ENCODE data around the gene ACR.
"Not testable (repeated sequence)": the region's sequence is repeated elsewhere in the genome, so short reads cannot be mapped to it uniquely, and the experiment has no call there.

The ACR gene

DNA sequence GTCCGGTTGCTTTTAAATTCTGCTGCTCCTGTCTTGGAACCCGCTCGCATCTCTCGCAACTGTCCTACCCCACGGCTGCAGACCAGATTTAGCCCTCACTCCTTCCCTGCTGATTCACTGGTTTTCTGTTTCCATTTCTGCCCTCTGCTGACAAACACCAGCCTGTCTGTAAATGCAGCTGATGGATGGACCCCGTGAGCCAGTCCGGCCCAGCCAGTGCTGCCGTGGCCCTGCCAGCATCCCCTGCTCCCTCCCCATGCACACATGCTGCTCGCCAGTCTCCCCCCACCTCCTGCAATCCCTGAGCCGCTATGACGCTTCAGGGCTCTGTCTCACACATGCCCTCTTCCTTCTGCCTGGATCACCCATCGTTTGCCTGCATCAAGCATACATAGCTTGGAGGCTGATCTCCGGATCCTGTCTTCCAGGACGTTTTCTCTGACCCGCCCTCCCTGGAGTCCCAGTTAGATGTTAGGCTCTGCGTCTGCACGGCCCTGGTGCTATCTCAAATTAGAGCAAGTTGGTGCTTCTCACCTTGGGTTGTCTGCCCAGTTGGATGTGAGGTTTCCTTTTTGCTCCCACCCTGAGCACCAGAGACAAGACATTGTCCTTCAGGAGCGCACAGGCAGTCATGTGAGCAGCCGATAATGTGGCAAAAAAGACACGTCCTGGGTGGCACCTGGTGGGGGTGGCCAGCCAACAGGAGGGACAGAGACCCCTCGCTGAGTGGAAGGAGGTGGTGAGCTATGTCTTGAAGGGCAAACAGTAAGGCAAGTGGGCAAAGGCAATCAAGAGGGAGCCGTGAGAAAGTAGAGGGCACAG, 4.3 kb upstream of the ACR start:
- peak; percentile 0 for DNase-seq

DNA sequence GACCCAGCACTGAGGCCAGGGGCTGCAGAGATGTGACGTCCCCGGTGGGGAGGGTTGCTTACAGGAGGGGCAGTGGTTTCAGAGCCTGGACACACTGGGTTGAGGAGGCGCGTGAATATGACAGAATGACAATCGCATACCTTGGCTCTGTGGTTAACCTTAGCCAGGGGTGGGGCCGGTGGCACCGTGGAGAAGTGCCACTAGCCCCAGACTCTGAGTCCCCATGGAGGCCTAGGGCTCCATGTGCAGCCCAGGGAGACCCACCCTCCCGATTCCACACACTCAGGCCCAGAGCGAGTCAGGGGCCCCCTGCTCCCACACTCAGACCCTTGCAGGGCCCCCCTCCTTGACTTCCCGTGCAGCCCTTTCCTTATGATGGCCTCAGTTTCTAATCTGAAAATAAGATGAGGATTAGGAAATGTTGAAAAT, 3.6 kb upstream of the ACR start:
- peak; percentile 0 for DNase-seq

DNA sequence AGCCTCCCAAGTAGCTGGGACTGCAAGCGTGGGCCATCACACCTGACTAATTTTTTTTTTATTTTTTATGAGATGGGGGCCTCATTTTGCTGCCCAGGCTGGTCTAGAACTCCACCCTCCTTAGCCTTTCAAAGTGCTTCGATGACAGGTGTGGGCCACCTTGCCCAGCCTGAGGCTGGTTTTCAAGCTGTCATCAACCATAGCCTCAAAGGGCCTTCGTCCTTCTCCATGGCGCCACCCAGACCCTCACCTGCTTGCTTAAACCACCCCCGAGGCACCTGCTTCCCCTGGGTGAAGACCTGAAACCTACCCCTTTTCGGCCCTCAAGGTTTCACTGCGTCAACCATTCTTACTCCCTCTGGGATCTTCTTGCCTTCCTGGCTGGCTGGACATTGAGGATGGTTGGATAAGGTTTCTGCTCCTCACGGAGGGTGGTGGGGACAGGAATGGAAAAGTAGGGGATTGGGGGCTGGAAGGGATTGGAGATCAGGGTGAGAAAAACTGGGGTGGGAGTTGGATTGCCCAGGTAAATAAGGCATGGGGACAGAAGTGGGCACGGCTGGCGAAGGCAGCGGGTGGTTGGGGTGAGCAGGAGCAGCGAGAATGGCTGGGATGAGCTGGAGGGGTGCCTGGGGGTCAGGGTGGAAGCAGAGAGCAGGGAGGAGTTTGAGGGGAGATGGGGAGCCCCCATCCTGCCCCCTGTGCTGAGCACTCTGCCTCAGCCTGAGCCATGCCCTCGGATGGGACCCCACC, 2.8 kb upstream of the ACR start:
- peak; percentile 0 for DNase-seq

DNA sequence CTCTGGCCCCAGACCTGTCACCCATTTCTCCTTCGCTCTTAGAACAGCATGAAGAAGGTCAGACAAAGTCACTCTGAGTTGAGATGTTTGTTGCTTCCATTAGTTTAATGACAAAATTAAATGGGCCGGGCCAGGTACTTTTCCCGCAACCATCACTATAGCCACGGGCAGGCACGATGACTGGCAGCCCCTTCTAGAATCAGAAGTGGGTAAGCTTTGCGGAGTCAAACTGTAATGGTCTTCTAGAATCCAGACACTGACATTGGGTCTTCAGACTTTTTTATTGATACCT, 2.3 kb upstream of the ACR start:
- DNase-seq, result no peak

DNA sequence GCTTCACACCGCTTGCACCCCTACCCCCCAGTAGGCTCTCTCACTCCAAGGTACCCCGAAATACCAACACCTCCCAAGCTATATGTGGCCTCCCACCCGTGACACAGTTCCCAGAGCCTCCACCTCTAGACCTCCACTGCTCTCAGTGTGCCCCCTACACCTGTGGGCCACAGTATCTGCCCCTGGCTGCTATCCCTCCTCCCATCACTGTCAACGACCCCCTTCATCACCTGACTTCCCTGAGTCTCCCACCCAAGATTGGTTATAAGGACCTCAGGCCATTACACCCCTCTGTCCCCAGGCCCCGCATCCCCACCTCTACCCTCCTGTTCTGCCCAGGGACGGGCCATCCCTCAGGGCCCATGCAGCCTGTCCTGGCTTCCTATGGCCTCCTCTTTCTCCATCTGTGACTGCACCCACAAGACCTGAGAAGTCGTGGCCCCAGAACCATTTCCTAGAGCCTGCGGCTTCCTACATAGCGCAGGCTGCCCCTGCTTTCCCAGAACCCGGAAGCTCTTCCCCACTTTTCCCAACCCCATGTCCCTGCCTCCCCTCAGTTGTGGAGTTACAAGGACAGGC, 734 bp downstream of the ACR start:
- DNase-seq, result no peak

DNA sequence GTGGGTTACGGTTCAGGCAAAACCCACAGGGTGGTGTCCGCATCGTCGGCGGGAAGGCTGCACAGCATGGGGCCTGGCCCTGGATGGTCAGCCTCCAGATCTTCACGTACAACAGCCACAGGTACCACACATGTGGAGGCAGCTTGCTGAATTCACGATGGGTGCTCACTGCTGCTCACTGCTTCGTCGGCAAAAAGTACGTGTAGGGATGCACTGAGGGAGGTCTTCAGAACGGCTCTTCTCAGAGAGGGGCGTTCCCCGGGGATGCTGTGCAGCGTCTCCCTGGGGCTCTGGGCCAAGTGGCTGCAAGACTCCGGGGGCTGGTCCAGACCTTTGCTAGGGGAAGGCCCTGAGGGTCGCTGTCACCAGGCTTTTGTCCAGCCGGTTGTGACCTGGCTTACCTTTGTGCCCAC, 1.3 kb downstream of the ACR start:
- DNase-seq, result no peak

DNA sequence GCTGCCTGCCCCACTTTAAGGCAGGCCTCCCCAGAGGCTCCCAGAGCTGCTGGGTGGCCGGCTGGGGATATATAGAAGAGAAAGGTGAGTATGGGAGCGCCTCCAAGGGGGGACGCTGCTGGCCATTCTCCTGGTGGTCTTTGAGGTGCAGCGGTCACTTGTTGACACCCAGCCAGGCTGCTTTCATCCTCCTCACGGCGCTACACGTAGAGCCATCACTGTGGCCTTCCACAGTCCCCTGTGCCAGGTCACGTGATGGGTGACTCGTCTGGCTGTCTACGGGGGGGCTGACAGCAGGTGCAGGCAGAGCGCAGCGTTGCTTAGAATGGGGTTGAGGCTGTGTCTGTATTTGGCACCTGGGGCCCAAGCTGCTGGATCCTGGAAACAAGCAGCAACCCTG, 1.9 kb downstream of the ACR start:
- DNase-seq, result no peak

DNA sequence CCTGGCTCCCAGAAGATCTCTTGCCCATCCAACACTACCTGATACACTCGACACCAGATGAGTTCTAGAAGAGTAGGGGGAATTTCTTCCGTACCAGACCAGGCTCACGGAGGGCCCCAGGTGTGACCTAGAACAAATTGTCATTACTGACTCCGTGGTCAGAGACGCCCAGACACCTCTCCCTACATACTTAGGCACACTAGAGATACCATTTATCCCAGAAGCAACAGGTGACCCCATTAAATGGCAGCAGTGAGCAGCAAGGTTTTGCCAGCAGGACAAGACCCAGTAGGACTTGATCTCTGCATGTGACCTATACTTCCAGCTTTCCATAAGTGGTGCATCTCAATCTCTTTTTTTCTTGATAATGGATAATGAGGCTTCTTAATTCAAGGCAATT, 2.7 kb downstream of the ACR start:
- DNase-seq, result not testable (repeated sequence)

DNA sequence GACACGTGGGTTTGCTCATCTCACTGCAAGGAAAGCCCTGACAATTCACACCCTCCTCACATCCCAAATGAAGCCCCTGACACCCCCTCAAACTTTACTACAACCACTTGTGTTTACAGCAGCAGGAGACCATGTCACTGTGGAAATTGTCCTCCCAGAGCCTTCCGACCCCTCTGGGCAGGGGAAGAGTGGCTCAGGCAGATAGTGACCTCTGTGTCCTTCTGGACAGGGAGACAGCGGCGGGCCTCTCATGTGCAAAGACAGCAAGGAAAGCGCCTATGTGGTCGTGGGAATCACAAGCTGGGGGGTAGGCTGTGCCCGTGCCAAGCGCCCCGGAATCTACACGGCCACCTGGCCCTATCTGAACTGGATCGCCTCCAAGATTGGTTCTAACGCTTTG, 6.4 kb downstream of the ACR start:
- not testable (repeated sequence) for DNase-seq

DNA sequence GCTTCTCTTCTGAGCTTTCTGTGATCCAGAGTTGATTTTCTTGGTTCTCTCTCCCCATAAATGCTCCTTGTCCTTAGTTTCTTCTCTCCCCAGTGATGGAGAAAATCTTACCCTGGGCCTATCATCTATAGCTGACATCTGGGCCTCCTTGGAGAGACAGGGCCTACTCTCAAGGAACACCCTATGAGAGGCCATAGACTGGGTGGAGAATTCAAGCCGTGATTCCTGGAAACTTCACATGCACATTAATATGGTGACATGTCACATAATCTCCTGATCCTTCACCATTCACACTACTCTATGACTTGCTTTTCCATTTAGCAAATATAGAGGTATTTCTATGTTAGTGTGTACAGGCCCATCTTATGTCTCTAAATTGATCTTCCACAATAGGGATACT, 9.5 kb downstream of the ACR start:
- DNase-seq, result not testable (repeated sequence)

DNA sequence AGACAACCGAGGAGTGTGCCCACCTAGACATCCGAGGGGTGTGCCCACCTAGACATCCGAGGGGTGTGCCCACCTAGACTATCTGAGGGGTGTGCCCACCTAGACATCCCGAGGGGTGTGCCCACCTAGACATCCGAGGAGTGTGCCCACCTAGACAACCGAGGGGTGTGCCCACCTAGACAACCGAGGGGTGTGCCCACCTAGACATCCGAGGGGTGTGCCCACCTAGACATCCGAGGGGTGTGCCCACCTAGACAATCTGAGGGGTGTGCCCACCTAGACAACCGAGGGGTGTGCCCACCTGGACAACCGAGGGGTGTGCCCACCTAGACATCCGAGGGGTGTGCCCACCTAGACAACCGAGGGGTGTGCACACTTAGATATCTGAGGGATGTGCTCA, 10.6 kb downstream of the ACR start:
- DNase-seq, result not testable (repeated sequence)

DNA sequence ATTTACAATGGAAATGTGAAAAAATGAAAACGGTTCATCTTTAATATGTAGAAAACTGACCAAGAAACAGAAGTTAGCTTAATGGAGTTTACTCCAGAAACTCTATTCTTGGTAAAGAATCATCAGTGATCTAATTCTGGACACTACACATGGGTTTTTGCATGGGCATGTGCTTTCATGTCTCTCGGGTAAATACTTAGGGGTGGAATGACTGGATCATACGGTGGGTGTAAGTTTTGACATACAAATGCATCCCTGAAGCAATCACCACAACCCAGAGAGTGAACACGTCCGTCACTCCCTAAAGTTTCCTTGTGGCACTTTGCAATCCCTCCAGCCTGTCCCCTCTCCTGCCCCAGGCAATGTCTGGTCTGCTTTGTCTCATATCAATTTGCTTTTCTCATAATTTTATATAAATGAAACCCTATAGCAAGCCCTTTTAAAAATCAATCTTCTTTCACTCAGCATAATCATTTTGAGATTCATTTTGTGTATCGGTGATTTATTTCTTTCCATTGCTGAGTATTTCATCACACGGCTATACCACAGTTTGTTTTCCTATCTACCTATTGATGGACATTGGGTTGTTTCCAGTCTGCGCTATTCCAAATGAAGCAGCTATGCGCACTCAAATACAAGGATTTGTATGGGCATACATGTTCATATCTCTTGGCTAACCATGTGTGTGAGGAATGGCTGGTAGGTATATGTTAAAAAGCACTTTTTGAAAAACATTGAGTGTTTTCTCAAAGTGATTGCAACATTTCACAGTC, 11.5 kb downstream of the ACR start:
- not testable (repeated sequence) for DNase-seq

DNA sequence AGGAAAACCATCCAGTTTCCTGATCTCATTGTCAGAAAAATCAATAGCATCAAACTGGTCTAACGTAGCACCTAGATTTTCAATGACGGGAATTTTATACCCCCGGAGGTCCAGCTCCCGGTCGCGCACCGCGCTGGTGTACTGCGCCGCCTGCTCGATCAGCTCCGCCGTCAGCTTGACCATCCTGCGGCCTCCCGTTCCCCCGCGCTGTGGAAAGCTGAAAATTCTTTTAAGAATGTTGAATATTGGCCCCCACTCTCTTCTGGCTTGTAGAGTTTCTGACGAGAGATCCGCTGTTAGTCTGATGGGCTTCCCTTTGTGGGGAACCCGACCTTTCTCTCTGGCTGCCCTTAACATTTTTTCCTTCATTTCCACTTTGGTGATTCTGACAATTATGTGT, 17.2 kb downstream of the ACR start:
- DNase-seq, result not testable (repeated sequence)

DNA sequence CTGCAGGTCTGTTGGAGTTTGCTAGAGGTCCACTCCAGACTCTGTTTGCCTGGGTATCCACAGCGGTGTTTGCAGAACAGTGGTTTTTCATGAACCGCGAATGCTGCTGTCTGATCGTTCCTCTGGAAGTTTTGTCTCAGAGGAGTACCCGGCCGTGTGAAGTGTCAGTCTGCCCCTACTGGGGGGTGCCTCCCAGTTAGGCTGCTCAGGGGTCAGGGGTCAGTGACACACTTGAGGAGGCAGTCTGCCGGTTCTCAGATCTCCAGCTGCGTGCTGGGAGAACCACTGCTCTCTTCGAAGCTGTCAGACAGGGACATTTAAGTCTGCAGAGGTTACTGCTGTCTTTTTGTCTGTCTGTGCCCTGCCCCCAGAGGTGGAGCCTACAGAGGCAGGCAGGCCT, 18.4 kb downstream of the ACR start:
- not testable (repeated sequence) for DNase-seq

DNA sequence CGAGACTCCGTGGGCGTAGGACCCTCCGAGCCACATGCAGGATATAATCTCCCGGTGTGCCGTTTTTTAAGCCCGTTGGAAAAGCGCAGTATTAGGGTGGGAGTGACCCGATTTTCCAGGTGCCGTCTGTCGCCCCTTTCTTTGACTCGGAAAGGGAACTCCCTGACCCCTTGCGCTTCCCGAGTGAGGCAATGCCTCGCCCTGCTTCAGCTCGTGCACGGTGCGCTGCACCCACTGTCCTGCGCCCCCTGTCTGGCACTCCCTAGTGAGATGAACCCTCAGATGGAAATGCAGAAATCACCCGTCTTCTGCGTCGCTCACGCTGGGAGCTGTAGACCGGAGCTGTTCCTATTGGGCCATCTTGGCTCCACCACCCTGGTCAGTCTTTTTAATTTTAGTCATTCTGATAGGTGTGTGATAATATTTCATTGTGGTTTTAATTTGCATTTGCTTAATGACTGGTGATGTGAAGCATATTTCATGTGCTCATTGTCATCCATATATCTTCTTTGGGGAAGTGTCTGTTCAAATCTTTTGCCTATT, 19.0 kb downstream of the ACR start:
- peak; percentile 66 for DNase-seq

DNA sequence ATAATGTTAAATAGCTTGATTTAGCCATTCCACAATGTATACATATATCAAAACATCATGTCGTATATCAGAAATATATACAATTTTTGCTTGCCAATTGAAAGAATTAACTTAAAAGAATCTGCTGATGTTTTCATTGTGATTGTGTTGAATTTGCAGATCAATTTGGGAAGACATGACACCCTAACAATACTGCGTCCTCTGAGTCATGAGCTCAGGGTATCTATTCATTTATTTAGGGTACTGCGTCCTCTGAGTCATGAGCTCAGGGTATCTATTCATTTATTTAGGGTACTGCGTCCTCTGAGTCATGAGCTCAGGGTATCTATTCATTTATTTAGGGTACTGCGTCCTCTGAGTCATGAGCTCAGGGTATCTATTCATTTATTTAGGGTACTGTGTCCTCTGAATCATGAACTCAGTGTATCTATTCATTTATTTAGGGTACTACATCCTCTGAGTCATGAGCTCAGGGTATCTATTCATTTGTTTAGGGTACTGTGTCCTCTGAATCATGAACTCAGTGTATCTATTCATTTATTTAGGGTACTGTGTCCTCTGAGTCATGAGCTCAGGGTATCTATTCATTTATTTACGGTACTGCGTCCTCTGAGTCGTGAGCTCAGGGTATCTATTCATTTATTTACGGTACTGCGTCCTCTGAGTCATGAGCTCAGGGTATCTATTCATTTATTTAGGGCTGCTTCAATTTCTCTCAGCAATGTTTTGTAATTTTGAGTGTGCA, 21.8 kb downstream of the ACR start:
- not testable (repeated sequence) for DNase-seq

DNA sequence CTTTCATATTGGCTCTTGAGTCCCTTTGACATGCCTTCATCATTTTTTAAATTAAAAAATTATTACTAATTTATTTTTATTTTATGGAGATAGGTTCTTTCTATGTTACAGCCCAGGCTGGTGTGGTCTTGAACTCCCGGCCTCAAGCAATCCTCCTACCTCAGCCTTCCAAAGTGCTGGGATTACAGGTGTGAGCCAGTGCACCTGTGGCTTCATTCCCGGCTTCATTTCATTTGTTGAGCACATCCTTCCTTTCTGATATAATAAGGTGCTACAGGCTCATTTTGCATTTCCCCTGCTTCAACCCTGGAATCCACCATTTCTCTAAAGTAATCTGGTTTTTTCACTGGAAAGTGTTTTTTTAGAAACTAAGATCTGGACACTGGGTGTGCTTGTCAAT, 23.8 kb downstream of the ACR start:
- not testable (repeated sequence) for DNase-seq

DNA sequence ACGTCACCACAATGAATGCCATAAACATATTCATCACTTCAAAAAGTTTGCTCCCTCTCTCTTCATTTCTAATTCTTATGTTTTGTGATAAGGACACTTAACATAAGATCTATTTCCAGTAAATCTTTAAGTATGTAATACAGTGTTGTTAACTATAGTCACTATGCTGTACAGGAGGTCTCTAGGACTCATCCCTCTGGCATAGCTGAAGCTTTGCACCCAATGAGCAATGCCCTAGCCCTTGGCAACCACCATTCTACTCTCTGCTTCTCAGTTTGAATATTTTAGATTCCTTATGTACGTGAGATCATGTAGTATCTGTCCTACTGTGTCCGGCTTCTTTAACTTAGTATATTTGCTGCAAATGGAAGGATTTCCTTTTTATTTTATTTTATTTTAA, 26.3 kb downstream of the ACR start:
- not testable (repeated sequence) for DNase-seq

DNA sequence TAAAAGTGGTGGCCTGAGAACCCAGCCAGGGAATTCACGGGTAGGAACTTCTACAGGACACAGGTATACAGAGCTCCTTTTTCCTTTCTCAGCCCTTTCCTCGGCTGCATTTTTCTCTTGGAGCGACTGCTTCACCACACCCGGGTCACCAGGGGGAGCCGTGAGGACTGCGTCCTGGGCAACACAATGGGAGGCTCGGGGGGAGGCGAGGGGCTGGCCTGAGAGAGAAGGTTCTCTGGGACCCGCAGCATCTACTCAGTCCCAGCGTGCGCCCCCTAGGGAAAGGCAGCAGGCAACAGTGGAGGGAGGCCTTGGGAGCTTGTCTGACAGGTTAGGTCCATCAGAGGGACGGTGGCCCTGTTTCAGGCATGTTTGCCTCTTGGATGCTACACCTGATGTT, 37.1 kb downstream of the ACR start:
- peak; percentile 26 for DNase-seq

DNA sequence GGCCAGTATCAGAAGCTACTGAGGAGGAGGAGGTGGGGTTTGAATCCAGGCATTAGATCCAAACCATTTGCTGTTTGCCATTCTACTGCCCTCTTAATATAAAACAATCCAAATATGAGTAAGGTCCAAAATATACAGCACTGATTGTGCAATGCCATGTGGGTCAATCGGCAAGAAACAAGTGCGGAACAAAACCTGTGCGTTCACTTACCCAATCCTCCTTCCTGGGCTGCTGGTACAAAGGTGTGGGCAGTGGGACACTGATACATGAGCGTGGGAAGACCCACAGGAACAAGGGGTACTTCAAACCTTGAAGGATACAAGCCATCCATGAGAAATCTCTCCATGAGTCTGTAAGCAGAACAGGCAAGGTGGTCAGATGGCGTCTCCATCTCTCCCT, 39.6 kb downstream of the ACR start:
- not testable (repeated sequence) for DNase-seq

DNA sequence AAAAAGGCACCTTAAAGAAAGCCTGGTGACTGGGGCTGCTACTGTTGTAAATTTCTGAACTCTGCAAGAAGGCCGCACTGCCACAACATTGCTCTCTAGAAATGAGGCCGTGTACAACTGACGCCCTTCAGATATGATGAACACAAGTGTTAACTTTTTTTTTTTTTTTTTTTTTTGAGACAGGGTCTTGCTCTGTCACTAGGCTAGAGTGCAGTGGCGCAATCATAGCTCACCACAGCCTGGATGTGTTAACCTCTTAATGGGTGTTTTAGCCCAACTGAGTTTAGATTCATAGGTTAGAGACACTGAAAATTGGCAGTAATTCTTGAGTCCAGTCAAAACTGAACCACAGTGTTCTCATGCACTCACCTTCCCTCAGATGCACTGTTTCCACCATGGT, 42.2 kb downstream of the ACR start:
- DNase-seq, result not testable (repeated sequence)

DNA sequence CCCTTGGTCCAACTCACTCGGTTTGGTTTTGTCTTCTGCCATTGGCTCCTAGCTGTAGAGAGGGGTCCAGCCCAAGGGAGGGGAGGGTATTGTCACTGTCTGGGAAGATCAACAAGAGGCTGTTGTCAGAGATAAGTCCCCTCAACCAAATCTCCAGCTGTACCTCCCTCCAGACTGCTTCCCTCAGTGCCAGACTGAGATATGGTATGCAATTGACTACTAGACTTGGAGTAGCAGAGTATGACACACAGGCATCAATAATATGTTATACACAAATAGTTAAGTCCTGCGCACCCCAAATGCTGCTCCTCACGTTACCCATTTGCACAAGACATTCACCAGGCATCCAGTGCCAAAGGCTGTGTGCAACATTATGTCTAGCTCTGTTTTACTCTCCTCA, 44.2 kb downstream of the ACR start:
- not testable (repeated sequence) for DNase-seq
